HepG2 (cell line): ENCODE results near the gene SMARCC1. TPM values are rescaled to one million over a fixed set of nuclear protein-coding genes. Genes with fewer than 3 reads are reported as not detected.

Experiments
- ATAC-seq: fragments of 200-7000 bp; cut with Tn5 transposase; 3 replicates; pipeline ENCODE4 v1.9.1; 2020; ENCODE audit warnings: mild to moderate bottlenecking, moderate library complexity
- BruUV-seq: library from RNA; stranded (reverse); fragments of 400-500 nt; replicated peaks from 2 replicates; lab custom pipeline; 2021; lab: Mats Ljungman, UMichigan
- CTCF ChIA-PET: fragments of 300-600 bp; formaldehyde crosslinking; extraction: SDS; loops from one replicate; lab custom pipeline; 2021; ENCODE audit warnings: low total read pairs, inconsistent platforms, low intra/inter-chr PET ratio; lab: Yijun Ruan, JAX
- POLR2A ChIA-PET: fragments of 350-600 bp; sonication (Branson Sonifier 250); formaldehyde crosslinking; loops from one replicate; lab custom pipeline; 2020; ENCODE audit warnings: antibody characterized with exemption, inconsistent platforms; lab: Yijun Ruan, JAX
- DNase-seq: peaks from one replicate; pipeline ENCODE4 v3.0.0-alpha.2; 2015; ENCODE audit warnings: low spot score
- FAIRE-seq: peaks from 3 replicates; lab custom pipeline; 2011; peaks lifted over from hg19 to GRCh38; lab: Jason Lieb, UNC
- H2AFZ ChIP-seq: one replicate; pipeline ENCODE4 v1.6.1; 2011; ENCODE audit warnings: low read length, inconsistent platforms
- H3K27ac ChIP-seq: fragments of 300-600 bp; 3 replicates; pipeline ENCODE4 v1.8.0; 2011; ENCODE audit warnings: mixed run types, mild to moderate bottlenecking, mixed read lengths, low read length, inconsistent platforms; ENCODE audit not compliant: insufficient read depth; ENCODE audit errors: extremely low read length
- H3K27me3 ChIP-seq, 2 experiments: fragments of 200-600 bp in 1 of 2; 2 replicates in 1 of 2; 3 replicates in 1 of 2; pipeline versions ENCODE4 v1.6.0 to v1.8.0; 2011; ENCODE audit warnings: low read length in 2 of 2, mild to moderate bottlenecking in 2 of 2, moderate library complexity in 2 of 2, inconsistent platforms in 1 of 2; ENCODE audit not compliant: insufficient read depth in 2 of 2, control insufficient read depth in 1 of 2
- H3K36me3 ChIP-seq, 2 experiments: fragments of 200-600 bp in 1 of 2; replicated peaks in 1 of 2; 2 replicates in 1 of 2; 3 replicates in 1 of 2; pipeline versions ENCODE4 v1.5.1 to v1.8.0; 2011; ENCODE audit warnings: low read length in 2 of 2, inconsistent platforms in 1 of 2; ENCODE audit not compliant: insufficient read depth in 2 of 2, control insufficient read depth in 1 of 2
- H3K4me1 ChIP-seq: 2 replicates; pipeline ENCODE4 v1.5.1; 2012; ENCODE audit warnings: low read length, inconsistent platforms; ENCODE audit not compliant: insufficient read depth
- H3K4me2 ChIP-seq: 2 replicates; pipeline ENCODE4 v1.6.0; 2011; ENCODE audit warnings: low read depth, low read length, inconsistent platforms
- H3K4me3 ChIP-seq, 3 experiments: fragments of 200-600 bp in 1 of 3; sonication (generic), shearing (Covaris generic) in 1 of 3; replicated peaks in 1 of 3; 2 replicates each; pipeline ENCODE4 v1.5.1; 2011 to 2016; ENCODE audit warnings: low read length in 3 of 3, inconsistent platforms in 2 of 3, low read depth in 2 of 3, mild to moderate bottlenecking in 2 of 3, control low read depth in 1 of 3, mixed read lengths in 1 of 3; ENCODE audit not compliant: insufficient read depth in 1 of 3
- H3K79me2 ChIP-seq: one replicate; pipeline ENCODE4 v1.6.1; 2011; ENCODE audit warnings: low read length, inconsistent platforms; ENCODE audit not compliant: insufficient read depth
- H3K9ac ChIP-seq: 2 replicates; pipeline ENCODE4 v1.6.0; 2011; ENCODE audit warnings: mild to moderate bottlenecking, low read depth, low read length, inconsistent platforms; ENCODE audit not compliant: insufficient read depth
- H3K9me3 ChIP-seq: 2 replicates; pipeline ENCODE4 v1.5.1; 2012; ENCODE audit warnings: mild to moderate bottlenecking, low read length
- H4K20me1 ChIP-seq: 2 replicates; pipeline ENCODE4 v1.6.0; 2011; ENCODE audit warnings: inconsistent platforms, mild to moderate bottlenecking, low read length, moderate library complexity; ENCODE audit not compliant: insufficient read depth
- DBP ChIP-seq: sonication (generic); formaldehyde crosslinking; IDR thresholded peaks from 2 replicates; pipeline ENCODE4 v1.4.0; 2020; ENCODE audit warnings: missing genetic modification reagents; ENCODE audit errors: not compliant biosample characterization
- HOXD1 ChIP-seq: sonication (generic); formaldehyde crosslinking; IDR thresholded peaks from 2 replicates; pipeline ENCODE4 v1.5.0; 2020; ENCODE audit warnings: missing genetic modification reagents
- KDM5A ChIP-seq: fragments of 200-600 bp; sonication (generic); IDR thresholded peaks from 2 replicates; pipeline ENCODE4 v1.7.0; 2018; ENCODE audit warnings: antibody characterized with exemption, mild to moderate bottlenecking, low read length, borderline replicate concordance
- NCOA2 ChIP-seq: sonication (generic); formaldehyde crosslinking; IDR thresholded peaks from 2 replicates; pipeline ENCODE4 v1.8.0; 2022; ENCODE audit warnings: inconsistent platforms
- PAF1 ChIP-seq: IDR thresholded peaks from 2 replicates; pipeline ENCODE4 v1.6.1; 2016; ENCODE audit warnings: missing genetic modification reagents, missing compliant biosample characterization
- TEAD2 ChIP-seq: sonication (generic); formaldehyde crosslinking; IDR thresholded peaks from 2 replicates; pipeline ENCODE4 v1.9.0; 2021; ENCODE audit warnings: missing genetic modification reagents
- ZNF101 ChIP-seq: sonication (generic); formaldehyde crosslinking; IDR thresholded peaks from 2 replicates; pipeline ENCODE4 v1.4.0; 2020; ENCODE audit warnings: mild to moderate bottlenecking, low read depth, missing genetic modification reagents, borderline replicate concordance
- ZNF180 ChIP-seq: sonication (generic); formaldehyde crosslinking; IDR thresholded peaks from 2 replicates; pipeline ENCODE4 v1.4.0; 2020; ENCODE audit warnings: low read depth, missing genetic modification reagents, borderline replicate concordance
- ZNF280B ChIP-seq: sonication (generic); formaldehyde crosslinking; IDR thresholded peaks from 2 replicates; pipeline ENCODE4 v1.5.0; 2020; ENCODE audit warnings: missing genetic modification reagents, mild to moderate bottlenecking, borderline replicate concordance
- ZNF383 ChIP-seq: sonication (generic); formaldehyde crosslinking; IDR thresholded peaks from 2 replicates; pipeline ENCODE4 v1.4.0; 2020; ENCODE audit warnings: missing genetic modification reagents, mild to moderate bottlenecking, borderline replicate concordance
- ZNF580 ChIP-seq: IDR thresholded peaks from 2 replicates; pipeline ENCODE4 v1.6.1; 2016; ENCODE audit warnings: low read depth, borderline replicate concordance
- ZNF75D ChIP-seq: sonication (generic); formaldehyde crosslinking; IDR thresholded peaks from 2 replicates; pipeline ENCODE4 v1.8.1; 2023; ENCODE audit warnings: missing genetic modification reagents, mild to moderate bottlenecking, borderline replicate concordance
- ZNF784 ChIP-seq: sonication (generic); formaldehyde crosslinking; IDR thresholded peaks from 2 replicates; pipeline ENCODE4 v1.5.1; 2020; ENCODE audit warnings: missing genetic modification reagents, mild to moderate bottlenecking, borderline replicate concordance
- ZNF891 ChIP-seq: sonication (generic); formaldehyde crosslinking; IDR thresholded peaks from 2 replicates; pipeline ENCODE4 v1.5.0; 2020; ENCODE audit warnings: mild to moderate bottlenecking, missing genetic modification reagents
- WGBS: methylation state at CpG from one replicate; pipeline ENCODE4 v1.1.6; 2017; ENCODE audit warnings: low lambda C conversion rate; 5-methylcytosine and 5-hydroxymethylcytosine counted together
- in situ Hi-C: cut with HindIII; loops from 2 replicates; pipeline ENCODE4 v1.10.0; 2017; ENCODE audit warnings: low pct_unique_long_range_greater_than_20kb; ENCODE audit not compliant: extremely low pct_ligation_motif_present
- intact Hi-C: fragments of 100-400 bp; cut with micrococcal nuclease; formaldehyde crosslinking; loops from one replicate; pipeline ENCODE4 v1.10.0; 2022; ENCODE audit not compliant: unreplicated experiment
- polyA plus RNA-seq, 8 experiments: library from polyadenylated mRNA; depleted of rRNA in 3 of 8; stranded (reverse) in 7 of 8; unstranded in 1 of 8; fragments of >200 nt; fragmentation: Illumina TruSeq in 4 of 8; extraction: Trizol in 4 of 8; gene quantifications; 2 replicates each; pipeline versions ENCODE4 v1.2.1 to v1.2.3, GENCODE V29; 2011 to 2016; ENCODE audit warnings: low read depth in 4 of 8, missing spikeins in 1 of 8, mixed read lengths in 1 of 8; ENCODE audit not compliant: insufficient read depth in 1 of 8
- total RNA-seq, 5 experiments: library from RNA; depleted of rRNA; stranded (reverse); fragments of >200 nt; fragmentation: Illumina TruSeq; extraction: Trizol; gene quantifications; 2 replicates each; pipeline ENCODE4 v1.2.3, GENCODE V29; 2016; ENCODE audit warnings: low read depth in 1 of 5
- TF ChIP-seq, protein P1 (sequence below): sonication (generic); formaldehyde crosslinking; IDR thresholded peaks from 2 replicates; pipeline ENCODE4 v1.9.0; 2021; ENCODE audit warnings: missing genetic modification reagents, mild to moderate bottlenecking, borderline replicate concordance
- TF ChIP-seq, protein P2 (sequence below): fragments of 450-650 bp; IDR thresholded peaks from 2 replicates; pipeline ENCODE4 v1.6.1; 2017; ENCODE audit warnings: mild to moderate bottlenecking

Gene SMARCC1
- total and polyA plus RNA-seq, 2 of the 13 experiments (the other 11 are each of a cell fraction or from before 2014, with no cell fraction given): 47.9 to 58.4 TPM

- ChIA-PET CTCF (no interaction called here), POLR2A (no interaction called here)
- no peak for ATAC-seq
- no peak for TF ChIP-seq ZNF580 (CRISPR knock-in tag)
- TF ChIP-seq ZNF784: no peak
- no peak for TF ChIP-seq ZNF280B
- no peak for TF ChIP-seq ZNF180
- no peak for TF ChIP-seq KDM5A
- no peak for TF ChIP-seq ZNF891 (CRISPR knock-in tag)
- TF ChIP-seq ZNF75D (CRISPR knock-in tag): no peak
- TF ChIP-seq, protein P1, sequence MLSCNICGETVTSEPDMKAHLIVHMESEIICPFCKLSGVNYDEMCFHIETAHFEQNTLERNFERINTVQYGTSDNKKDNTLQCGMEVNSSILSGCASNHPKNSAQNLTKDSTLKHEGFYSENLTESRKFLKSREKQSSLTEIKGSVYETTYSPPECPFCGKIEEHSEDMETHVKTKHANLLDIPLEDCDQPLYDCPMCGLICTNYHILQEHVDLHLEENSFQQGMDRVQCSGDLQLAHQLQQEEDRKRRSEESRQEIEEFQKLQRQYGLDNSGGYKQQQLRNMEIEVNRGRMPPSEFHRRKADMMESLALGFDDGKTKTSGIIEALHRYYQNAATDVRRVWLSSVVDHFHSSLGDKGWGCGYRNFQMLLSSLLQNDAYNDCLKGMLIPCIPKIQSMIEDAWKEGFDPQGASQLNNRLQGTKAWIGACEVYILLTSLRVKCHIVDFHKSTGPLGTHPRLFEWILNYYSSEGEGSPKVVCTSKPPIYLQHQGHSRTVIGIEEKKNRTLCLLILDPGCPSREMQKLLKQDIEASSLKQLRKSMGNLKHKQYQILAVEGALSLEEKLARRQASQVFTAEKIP (CRISPR knock-in tag): no peak
- no peak for TF ChIP-seq ZNF383 (CRISPR knock-in tag)
- TF ChIP-seq, protein P2, sequence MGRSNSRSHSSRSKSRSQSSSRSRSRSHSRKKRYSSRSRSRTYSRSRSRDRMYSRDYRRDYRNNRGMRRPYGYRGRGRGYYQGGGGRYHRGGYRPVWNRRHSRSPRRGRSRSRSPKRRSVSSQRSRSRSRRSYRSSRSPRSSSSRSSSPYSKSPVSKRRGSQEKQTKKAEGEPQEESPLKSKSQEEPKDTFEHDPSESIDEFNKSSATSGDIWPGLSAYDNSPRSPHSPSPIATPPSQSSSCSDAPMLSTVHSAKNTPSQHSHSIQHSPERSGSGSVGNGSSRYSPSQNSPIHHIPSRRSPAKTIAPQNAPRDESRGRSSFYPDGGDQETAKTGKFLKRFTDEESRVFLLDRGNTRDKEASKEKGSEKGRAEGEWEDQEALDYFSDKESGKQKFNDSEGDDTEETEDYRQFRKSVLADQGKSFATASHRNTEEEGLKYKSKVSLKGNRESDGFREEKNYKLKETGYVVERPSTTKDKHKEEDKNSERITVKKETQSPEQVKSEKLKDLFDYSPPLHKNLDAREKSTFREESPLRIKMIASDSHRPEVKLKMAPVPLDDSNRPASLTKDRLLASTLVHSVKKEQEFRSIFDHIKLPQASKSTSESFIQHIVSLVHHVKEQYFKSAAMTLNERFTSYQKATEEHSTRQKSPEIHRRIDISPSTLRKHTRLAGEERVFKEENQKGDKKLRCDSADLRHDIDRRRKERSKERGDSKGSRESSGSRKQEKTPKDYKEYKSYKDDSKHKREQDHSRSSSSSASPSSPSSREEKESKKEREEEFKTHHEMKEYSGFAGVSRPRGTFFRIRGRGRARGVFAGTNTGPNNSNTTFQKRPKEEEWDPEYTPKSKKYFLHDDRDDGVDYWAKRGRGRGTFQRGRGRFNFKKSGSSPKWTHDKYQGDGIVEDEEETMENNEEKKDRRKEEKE: no peak
- no peak for TF ChIP-seq ZNF101 (CRISPR knock-in tag)
- no peak for TF ChIP-seq PAF1 (CRISPR knock-in tag)
- no peak for TF ChIP-seq DBP (CRISPR knock-in tag)
- no peak for TF ChIP-seq TEAD2 (CRISPR knock-in tag)
- TF ChIP-seq HOXD1 (CRISPR knock-in tag): no peak
- no peak for TF ChIP-seq NCOA2 (CRISPR knock-in tag)
Observed at GRCh38 chr3:47568901-47569300, 212.8 kb downstream of the SMARCC1 start.

More at GRCh38 chr3:47568901-47569300, 212.8 kb downstream of the SMARCC1 start:
- in situ Hi-C loops (no loop called here), intact Hi-C loops (no loop called here)
- H3K4me1 ChIP-seq: no peaks in the 10 kb centered on the region
- no peak overlapping the region for H3K27ac ChIP-seq
- no peak for DNase-seq
- no peak overlapping the region for H3K4me3 ChIP-seq
- no TSS peak for BruUV-seq
- no peaks in the 10 kb centered on the region for H4K20me1 ChIP-seq
- no peak for FAIRE-seq
- H3K36me3 ChIP-seq: no peaks in the 10 kb centered on the region
- H3K9ac ChIP-seq: no peak overlapping the region
- H2AFZ ChIP-seq: no peak overlapping the region
- H3K4me2 ChIP-seq: no peak overlapping the region
- H3K79me2 ChIP-seq: no peaks in the 10 kb centered on the region
- WGBS: 39% methylated on average over 6 of the region's 6 CpGs
- H3K9me3 ChIP-seq: no peaks in the 10 kb centered on the region
- peaks cover 2 to 33% of the 10 kb centered on the region in 2 experiments for H3K27me3 ChIP-seq
